ENCODE measurements around the gene WDR37.
"Not testable (repeated sequence)": the region's sequence is repeated elsewhere in the genome, so short reads cannot be mapped to it uniquely, and the experiment has no call there.

WDR37 gene

GRCh38 chr10:1155791-1156615 is 99.8 kb downstream of the WDR37 start:
- no peak for DNase-seq

DNA sequence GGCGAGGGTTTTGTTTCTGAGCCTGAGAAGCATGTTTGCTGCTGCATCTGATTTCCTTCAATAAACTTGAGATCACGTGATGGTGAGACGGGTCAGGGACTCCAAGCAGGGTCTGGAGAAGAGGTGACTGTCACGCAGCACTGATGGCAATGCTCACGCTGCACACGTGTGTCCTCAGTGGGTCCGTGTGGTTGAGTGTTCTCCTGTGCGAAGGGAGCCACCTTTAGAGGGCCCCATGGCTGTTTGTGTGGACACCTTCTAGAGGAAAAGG is 100.4 kb downstream of the WDR37 start:
- DNase-seq: no peak

GRCh38 chr10:1156921-1157614 is 100.9 kb downstream of the WDR37 start:
- no peak for DNase-seq

GRCh38 chr10:1157615-1157933 is 101.4 kb downstream of the WDR37 start:
- no peak for DNase-seq

- no peak for DNase-seq
These were observed 101.9 kb downstream of the WDR37 start for GRCh38 chr10:1158066-1158465.

DNA sequence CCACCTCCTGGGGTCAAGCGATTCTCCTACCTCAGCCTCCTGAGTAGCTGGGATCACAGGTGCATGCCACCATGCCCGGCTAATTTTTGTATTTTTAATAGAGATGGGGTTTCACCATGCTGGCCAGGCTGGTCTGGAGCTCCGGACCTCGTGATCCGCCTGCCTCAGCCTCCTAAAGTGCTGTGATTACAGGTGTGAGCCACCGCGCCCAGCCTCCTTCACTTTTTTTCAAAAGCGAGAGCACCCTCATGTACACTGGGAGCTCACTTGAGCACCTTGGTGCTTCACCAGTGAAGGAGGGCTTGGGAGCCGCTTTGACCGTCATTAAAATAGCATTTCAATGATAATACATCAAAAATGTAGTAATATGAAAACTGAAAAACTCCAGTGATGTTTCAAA is 102.4 kb downstream of the WDR37 start:
- DNase-seq: not testable (repeated sequence)

DNA sequence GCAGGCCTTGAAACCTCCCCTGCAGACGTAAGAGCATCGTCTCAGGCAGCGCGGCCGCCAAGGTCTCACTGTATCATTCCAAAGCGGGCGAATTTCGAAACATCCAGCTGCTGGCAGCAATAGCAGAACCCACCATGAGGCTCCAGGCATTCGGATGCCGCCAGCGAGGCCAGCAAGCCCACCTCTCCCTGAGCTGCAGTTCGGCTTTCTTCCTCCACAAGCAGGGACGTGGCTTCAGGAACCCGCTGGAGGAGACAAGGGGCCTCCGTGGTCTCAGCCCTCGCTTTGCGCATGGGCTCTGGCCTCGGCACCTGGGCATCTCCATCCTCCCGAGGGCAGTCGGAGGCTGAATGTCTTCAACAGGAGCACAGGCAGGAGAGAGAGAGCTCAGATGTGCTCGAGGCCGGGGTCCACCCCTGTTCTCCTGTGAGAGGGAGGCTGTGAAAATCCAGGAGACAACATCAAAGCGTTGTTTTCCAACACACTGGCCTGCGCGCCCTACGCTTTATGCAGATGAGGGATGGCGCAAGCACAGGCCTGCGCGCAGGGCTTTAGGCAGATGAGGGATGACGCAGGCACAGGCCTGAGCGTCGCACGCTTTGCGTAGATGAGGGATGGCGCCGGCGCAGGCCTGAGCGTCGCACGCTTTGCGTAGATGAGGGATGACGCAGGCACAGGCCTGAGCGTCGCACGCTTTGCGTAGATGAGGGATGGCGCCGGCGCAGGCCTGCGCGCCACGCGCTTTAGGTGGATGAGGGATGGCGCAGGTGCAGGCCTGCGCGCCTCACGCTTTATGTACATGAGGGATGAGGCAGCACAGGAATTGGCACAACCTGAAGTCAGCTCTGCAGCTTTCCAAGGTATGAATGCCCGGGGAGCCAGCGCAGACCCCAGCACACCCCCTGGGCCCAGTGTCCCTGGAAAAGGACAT is 103.2 kb downstream of the WDR37 start:
- DNase-seq: no peak

- no peak for DNase-seq
These were observed 104.6 kb downstream of the WDR37 start for GRCh38 chr10:1160561-1161314.

- DNase-seq: not testable (repeated sequence)
These were observed 105.1 kb downstream of the WDR37 start for GRCh38 chr10:1161315-1161673.

DNA sequence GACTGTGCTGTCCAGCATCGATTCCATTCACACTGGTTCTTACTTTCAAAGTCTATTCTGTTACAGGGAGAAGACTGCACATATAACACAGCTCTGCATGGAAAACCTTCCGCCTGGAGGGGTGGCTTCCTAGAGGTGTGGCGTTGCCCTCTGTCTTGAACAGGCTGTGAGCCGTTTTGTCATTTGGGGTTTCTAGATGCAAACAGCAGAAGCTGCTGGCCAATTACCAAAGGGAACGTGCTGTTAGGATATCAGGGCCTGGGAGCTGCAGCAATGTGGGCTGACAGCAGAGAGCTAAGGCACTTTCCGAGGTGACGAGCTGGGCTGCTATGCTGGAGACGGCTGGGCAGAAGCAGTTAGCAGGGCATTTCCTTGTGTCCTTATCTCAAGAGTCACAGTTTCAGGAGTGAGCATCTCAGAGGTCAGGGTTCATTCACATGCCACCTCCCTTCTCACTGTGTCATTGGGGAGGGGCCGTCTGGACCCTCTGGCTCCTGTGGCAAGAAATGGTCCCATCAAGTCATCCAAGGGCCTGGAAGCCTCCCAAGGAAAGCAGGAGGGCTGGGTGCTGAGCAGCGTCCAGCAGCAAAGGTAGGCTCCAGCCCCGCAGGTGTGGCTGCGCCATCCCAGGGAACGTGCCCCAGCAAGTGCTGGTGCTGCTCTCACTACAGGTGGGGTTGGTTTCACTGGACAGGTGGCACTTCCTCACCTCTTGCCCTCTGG is 106.5 kb downstream of the WDR37 start:
- DNase-seq: no peak

DNA sequence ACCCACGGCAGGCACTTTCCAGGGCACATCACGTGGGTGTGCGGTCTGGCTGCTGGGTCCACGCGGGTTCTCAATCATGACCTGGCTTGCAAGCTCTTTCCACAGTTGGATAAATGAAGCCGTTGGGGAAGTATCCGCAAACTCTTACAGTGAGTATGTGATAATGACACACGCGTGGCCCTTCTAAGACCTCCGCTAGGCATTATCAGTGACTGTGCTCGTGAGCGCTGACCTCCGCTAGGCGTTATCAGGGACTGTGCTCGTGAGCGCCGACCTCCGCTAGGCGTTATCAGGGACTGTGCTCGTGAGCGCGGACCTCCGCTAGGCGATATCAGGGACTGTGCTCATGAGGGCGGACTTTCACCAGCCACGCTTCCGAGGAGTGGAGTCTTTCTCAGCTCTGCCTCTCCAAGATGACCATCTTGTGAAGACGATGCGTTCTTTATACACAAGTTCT is 107.0 kb downstream of the WDR37 start:
- no peak for DNase-seq

DNA sequence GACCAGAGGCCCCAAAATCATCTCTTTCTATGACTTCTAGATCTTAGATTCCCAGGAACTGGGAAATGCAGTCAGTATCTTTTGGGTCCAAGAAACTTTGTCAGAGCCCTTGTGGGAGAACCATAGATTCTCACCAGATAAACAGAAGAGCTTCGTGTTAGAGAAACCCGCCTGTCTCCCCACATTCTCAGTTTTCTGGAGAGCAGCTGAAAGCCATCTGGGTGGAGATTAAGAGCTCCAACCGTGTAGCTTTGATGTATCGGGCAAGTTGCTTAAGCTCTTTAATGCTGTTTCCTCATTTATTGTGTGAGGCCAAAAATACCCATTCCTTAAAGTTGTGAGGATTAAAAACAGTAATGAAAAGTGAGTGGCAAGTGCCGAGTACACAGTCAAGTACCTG is 107.6 kb downstream of the WDR37 start:
- DNase-seq: no peak

DNA sequence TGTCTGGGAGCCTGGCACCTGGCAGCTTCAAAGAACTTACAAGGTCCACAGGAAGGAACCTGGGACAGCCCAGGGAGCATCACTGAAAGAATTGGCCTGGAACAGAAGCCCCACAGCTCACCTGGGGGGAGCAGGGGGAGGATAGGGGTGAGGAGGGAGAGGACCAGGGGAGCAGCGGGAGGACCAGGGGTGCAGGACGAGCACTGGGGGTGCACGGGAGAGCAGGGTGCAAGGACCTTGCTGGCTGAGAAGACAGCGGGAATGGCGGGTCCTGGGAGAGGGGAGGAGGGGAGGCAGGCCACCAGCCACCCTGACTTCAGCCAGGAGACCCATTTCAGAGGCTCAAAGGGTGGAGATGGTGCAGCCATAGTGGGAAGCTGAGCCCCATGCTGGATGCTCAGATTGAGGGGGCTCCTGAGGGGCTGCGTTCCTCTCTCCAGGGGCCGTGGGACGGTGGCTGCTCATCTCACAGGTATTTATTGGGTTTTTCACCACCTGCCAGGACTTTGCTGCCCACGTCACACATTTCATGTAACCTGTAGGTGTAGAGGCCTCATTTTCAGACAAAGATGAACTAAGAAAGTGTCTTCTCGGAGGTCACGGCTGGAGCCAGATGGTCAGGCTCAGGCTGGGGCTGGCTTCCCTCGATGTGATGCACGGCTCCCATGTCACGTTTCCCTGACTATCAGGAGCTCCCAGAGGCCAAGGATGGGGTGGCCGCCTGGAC is 110.1 kb downstream of the WDR37 start:
- DNase-seq: no peak

DNA sequence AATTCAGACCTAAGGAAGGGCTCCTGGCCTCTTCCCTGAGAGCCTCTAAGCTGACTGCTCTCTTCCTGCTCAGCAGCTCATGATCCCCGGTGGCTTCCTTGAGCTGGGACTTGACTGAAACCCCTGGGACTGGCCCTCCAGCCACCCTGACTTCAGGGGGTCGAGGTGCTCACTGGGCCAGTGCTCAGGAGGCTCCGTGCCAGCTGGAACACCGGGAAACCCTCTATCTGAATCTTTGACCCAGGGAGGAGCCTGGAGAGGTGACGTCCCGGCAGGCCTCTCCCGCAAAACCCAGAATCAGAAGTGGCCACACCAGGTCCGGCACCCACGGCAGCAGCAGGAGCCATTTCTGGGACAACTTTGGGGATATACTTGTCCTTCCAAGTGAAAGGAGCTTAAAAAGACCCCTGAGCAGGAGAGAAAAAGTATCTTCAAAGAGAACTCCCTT is 110.7 kb downstream of the WDR37 start:
- DNase-seq: no peak

GRCh38 chr10:1168763-1169162 is 112.6 kb downstream of the WDR37 start:
- DNase-seq: no peak

DNA sequence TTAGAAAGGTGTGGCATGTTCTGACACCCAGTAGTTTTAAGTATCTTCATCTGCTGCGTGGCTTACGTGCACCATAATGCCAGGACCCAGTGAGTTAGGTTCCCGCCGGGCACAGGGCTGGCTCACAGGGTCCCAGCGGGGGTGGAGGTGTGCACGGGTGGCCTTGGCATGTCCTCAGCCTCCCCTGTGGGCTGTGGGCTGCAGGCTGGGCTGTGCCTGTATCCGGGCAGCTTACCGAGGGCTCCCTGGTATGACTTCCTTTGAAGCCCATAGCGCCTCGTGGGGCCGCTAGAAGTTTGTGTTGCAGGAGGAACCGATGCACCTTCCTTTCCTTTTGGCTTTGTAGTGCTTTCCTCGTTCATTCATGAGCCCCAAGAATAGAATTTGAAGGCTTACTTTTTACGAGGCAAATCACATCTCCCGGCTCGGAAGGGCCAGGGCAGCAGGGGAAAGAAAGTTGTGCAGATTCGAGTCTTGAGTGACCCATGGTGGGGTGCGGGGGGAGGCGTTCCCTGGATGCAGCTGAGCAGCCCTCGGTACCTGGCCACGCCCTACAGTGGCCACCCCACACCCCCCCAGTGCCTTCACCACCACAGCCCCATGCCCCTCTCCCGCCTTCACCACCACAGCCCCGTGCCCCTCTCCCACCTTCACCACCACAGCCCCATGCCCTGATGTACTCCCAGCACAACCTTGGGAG is 113.2 kb downstream of the WDR37 start:
- no peak for DNase-seq

GRCh38 chr10:1169981-1170866 is 114.0 kb downstream of the WDR37 start:
- no peak for DNase-seq

DNA sequence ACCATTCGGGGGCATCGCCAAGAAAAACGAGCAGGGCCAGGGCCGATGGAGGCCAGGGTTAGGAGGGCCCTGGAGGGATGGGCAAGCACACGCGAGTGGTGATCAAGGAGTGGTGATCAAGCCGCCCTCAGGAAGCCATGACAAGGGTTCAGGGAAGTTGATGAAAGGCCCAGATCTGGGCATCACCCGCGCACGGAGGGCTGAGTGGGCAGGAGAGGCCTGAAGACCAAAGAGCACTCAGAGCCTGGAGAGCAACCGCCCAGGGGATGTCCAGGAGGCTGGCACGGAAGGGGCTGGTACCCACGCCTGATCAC is 114.6 kb downstream of the WDR37 start:
- DNase-seq: no peak

- DNase-seq: no peak
These were observed 115.0 kb downstream of the WDR37 start for GRCh38 chr10:1171182-1171581.

GRCh38 chr10:1171586-1171985 is 115.4 kb downstream of the WDR37 start:
- DNase-seq: no peak

Measured in stimulated activated CD4-positive, alpha-beta T cell treated with anti-CD3 and anti-CD28 coated beads, Interleukin-2, amount 100 ng/mL, for 24 hours (primary cell).